HG02588 (cell line): ENCODE measurements around the gene AIFM2.

ENCODE experiments used
- ATAC-seq: cut with Tn5 transposase; IDR thresholded peaks from one replicate; pipeline ENCODE4 v1.9.1; 2021; ENCODE audit warnings: mild to moderate bottlenecking, moderate library complexity; ENCODE audit not compliant: unreplicated experiment

The AIFM2 gene

GRCh38 chr10:70146489-70147258, 14.0 kb upstream of the AIFM2 start, which contains the start of gene TYSND1:
Gene TYSND1, minus strand, starts transcription at chr10:70146700. Its CDS starts 114 bp downstream, at chr10:70146586.
- ATAC-seq: peak; percentile 93

DNA sequence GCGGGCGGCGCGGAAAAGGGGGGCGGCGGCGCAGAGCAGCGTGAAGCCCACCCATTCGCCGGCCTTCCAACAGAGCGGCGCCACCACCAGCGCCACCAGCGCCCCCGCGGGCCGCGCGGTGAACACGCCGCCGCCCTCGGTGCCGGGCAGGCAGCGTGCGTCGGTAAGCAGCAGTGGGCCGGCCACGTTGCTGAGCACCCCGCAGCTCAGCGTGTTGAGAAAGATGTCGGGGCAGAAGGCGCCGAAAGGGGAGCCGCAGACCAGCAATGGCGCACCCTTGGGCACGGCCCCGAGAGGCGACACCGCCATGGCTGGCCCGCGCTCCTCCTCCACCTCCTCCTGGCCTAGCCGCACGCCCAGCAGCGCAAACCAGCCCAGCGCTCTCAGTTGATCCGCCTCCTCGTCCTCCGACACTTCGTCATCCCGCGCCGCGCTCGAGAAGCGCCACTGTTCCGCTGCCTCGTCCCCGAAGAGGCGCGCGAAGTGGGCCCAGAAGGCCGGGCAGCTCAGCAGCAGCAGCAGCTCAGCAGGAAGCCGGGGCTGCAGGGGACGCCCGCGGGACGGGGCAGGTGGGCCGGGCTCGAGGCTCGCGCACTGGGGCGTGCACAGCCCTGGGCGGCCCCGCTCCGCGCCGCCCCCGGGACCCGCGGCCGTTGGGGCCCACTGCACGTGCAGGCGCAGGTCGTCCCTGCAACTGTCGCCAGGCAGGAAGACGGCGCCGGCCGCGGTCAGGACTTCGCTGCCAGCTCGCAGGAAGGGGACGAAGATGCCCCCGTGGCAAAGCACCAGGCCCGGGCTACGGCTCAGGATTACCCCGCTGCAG, 13.3 kb upstream of the AIFM2 start:
- peak; percentile 46 for ATAC-seq

DNA sequence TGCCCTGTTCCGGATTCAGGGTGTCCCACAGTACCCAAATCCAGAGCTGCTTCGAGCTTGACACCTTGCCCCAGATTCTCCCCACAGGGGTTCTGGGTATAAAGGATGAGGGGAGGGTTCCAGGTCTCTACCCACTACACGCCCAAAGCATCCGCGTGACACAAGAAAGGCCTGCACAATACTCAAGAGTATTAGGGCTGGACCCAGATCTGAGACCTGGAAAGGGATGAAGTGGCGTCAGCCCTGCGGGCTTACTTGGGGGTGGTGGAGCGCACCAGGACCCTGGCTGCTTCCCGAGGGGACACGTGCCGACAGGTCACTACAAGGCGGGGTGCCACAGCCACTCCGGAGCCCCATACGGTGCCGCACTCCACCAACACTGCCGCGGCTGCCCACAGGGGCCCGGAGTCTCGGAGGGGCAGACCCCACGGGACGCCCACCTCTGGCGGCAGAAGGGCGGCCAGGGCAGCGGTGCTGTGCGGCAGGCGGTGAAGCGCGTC, 12.6 kb upstream of the AIFM2 start:
- ATAC-seq: peak; percentile 4

DNA sequence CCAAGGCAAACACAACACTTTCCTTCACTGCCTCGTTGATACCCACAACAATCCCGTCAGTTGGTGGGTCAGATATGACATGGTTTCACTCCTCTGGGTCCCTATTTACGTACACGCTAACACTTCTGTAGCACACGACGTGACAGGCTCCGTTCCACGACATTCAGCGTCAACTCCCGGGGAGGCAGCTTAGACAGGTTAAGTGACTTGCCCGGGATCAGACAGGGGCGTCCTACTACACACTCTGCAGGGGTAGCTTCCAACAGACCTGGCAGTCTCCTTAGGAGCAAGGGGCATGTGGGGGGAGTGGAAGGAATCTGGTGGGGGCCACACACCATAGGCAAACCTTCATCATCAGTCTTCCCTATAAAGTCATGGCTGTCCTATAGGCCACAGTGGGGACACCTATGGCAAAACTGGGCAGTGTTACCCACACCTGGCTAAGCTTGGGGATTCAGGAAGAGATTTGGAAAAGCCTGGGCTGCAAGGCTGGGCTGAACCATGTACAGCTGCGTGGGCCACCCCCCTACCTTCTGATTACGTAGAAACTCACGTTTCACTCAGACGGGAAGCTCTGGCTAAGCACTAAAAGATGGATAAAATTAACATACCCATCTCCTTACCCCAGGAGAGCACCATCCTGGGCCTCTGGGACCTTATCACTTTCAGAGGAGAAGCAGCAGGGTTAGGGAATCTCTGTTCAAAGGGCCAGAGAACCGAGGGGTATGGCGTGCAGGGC, 11.9 kb upstream of the AIFM2 start:
- no peak for ATAC-seq

DNA sequence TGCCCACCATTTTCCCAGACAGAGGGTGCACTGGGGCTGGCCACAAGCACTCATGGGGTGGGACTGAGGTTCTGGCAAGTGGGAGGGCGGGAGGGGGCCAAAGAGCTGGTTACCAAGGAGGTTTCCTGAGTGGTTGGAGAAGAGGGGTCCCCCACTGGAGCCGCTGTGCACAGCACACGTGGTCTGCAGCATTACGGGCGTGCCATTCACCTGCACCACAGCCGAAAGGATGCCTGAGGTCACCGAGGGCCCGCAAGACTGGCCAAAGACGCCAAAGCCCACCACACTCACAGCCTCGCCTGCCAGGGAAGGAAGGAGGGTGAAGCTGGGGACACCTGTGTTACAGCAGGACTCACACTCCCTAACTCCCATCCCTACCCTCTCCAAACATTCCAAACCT, 9.9 kb upstream of the AIFM2 start:
- no peak for ATAC-seq

- ATAC-seq: no peak
Measured at GRCh38 chr10:70140297-70140696, 7.7 kb upstream of the AIFM2 start.

GRCh38 chr10:70139997-70140250, 7.3 kb upstream of the AIFM2 start:
- no peak for ATAC-seq

DNA sequence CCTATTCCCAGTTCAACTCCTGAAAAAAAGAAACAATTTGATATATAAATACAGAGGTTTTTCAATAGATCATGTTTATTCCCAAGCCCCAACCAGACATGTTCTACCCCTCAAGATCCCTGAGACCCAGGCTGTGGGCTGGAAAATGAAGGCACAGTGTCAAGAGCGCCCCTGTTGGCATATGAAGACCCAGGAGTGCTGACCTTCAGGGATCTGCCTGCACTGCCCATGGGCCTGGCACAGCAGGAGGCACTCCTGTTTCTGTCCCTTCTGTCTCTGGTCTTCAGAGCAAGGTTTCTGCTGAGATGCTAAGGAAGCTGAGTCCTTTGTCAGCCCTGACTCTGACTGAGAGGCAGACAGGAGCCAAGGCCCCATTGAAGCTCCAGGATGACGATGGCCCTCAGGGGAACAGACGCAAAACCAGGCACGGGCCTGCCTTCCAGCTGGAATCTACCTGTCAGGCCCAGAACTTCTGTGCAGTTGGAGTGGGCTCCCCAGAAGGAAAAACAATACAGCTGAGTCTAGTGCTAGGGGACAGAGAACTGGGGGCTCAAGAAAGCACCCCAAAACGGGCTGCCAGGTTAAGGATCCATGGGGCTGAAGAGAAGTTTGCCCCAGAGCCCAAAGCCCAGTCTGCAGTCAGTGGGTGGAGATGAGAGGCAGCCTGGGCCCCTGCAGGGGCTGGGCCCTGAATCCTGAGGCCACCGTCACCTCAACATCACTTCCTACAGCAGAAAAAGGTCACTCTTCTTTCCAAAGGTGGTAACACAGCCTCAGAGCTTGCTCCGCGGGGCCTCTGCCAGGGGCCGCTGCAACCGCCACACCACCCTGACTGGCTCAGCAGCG, 6.7 kb upstream of the AIFM2 start:
- no peak for ATAC-seq

GRCh38 chr10:70137927-70138883, 5.6 kb upstream of the AIFM2 start:
- ATAC-seq: no peak

GRCh38 chr10:70137135-70137534, 4.5 kb upstream of the AIFM2 start:
- no peak for ATAC-seq

DNA sequence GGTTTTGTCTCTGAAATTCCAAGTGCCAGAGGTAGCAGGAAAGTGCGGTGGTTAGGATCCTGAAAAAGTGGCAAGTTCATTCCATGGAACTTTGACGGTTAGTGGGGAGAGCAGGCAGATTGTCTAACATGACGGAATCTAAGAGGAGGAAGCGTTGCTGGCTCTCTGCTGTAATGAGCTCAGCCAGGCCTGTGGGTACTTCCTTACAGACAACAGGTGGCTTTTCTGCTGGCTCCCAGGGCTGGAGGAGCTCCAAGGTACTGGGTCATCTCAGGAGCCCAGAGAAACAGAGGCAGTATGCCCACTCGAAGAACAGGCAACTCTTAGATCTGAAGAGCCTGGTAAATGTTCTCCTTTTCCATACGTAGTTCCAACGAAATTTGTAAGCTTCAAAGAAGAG, 3.1 kb upstream of the AIFM2 start:
- ATAC-seq: no peak

DNA sequence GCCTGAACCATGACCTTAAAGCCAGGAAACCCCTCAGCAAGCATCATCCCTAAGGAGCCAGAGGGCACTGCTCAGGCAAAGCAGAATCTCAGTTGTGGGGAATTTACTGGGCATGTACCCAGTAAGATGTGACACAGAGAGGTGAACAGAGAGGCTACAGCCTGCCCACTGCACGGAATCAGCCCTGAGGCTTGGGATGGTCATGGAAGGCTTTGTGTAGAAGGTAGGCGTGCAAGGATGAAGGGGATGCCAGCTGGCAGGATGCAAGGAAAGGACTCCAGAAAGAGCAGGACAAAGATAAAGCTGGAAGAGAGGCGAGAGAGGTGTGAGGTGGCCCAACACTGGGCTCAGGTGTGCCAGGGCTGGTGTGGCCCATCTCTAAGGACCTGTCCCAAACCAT, 2.4 kb upstream of the AIFM2 start:
- no peak for ATAC-seq

- ATAC-seq: no peak
Measured at GRCh38 chr10:70131560-70131937, 1.1 kb downstream of the AIFM2 start.

- ATAC-seq: no peak
Measured at GRCh38 chr10:70130878-70131559, 1.6 kb downstream of the AIFM2 start.

- no peak for ATAC-seq
Measured at GRCh38 chr10:70126700-70127395, 5.8 kb downstream of the AIFM2 start.

GRCh38 chr10:70125918-70126552, 6.6 kb downstream of the AIFM2 start:
- ATAC-seq: no peak

GRCh38 chr10:70124918-70125317, 7.7 kb downstream of the AIFM2 start:
- ATAC-seq: no peak

- ATAC-seq: no peak
Measured at GRCh38 chr10:70124415-70124814, 8.2 kb downstream of the AIFM2 start.
